Naive B cell (primary cell): ENCODE measurements around the gene MYBPHL. TPM values are rescaled to one million over a fixed set of nuclear protein-coding genes. Genes with fewer than 3 reads are reported as not detected.
"Not testable (repeated sequence)": the region's sequence is repeated elsewhere in the genome, so short reads cannot be mapped to it uniquely, and the experiment has no call there.

ENCODE experiments used
- ATAC-seq, 2 donors: fragments of 150-1000 bp; cut with Tn5 transposase; 2 replicates each; pipeline ENCODE4 v1.10.0; 2021; ENCODE audit warnings: low read depth in 2 of 2, mild to moderate bottlenecking in 2 of 2, moderate library complexity in 2 of 2
- DNase-seq: peaks from one replicate; pipeline ENCODE4 v3.0.0; 2022
- H3K27ac Mint-ChIP-seq, 6 donors: one replicate each; pipeline ENCODE4 v1.8.0; 2020 to 2022; ENCODE audit warnings: mild to moderate bottlenecking in 6 of 6, mixed read lengths in 6 of 6, moderate library complexity in 5 of 6, inconsistent platforms in 2 of 6
- H3K27me3 Mint-ChIP-seq, 3 donors: one replicate each; pipeline ENCODE4 v1.8.0; 2021 to 2022; ENCODE audit warnings: mixed read lengths in 3 of 3, mild to moderate bottlenecking in 1 of 3
- H3K36me3 Mint-ChIP-seq, 2 donors: one replicate each; pipeline ENCODE4 v1.8.0; 2020 to 2022; ENCODE audit warnings: mixed read lengths in 2 of 2, inconsistent platforms in 1 of 2, mild to moderate bottlenecking in 1 of 2
- H3K4me1 Mint-ChIP-seq, 3 donors: one replicate each; pipeline ENCODE4 v1.8.0; 2020 to 2022; ENCODE audit warnings: mixed read lengths in 3 of 3, inconsistent platforms in 1 of 3, mild to moderate bottlenecking in 1 of 3, moderate library complexity in 1 of 3
- H3K4me3 Mint-ChIP-seq, 8 donors: one replicate each; pipeline ENCODE4 v1.8.0; 2020 to 2022; ENCODE audit warnings: mild to moderate bottlenecking in 8 of 8, mixed read lengths in 8 of 8, moderate library complexity in 8 of 8, inconsistent platforms in 2 of 8
- H3K9me3 Mint-ChIP-seq, 7 donors: one replicate each; pipeline ENCODE4 v1.8.0; 2020 to 2022; ENCODE audit warnings: mixed read lengths in 7 of 7, mild to moderate bottlenecking in 5 of 7, inconsistent platforms in 2 of 7, moderate library complexity in 1 of 7
- polyA plus RNA-seq, 6 donors: library from polyadenylated mRNA; unstranded; fragments of 300-500 nt; fragmentation: Illumina TruSeq; gene quantifications; one replicate each; pipeline ENCODE4 v1.2.3, GENCODE V29; 2021; ENCODE audit warnings: low read depth in 6 of 6

Gene MYBPHL
- polyA plus RNA-seq, 6 donors from 2014 or later, result not detected

GRCh38 chr1:109322974-109323373 lies 16.2 kb upstream of the MYBPHL start:
- DNase-seq (no peak), ATAC-seq (no peak)
- H3K27ac Mint-ChIP-seq, result no peak overlapping the region
- no peaks in the 10 kb centered on the region for H3K9me3 Mint-ChIP-seq
- no peaks in the 10 kb centered on the region for H3K4me1 Mint-ChIP-seq
- peaks cover 0 to 8% (median 7%) of the 10 kb centered on the region in 3 donors for H3K27me3 Mint-ChIP-seq
- no peak overlapping the region for H3K4me3 Mint-ChIP-seq
- H3K36me3 Mint-ChIP-seq, result no peaks in the 10 kb centered on the region

GRCh38 chr1:109319114-109319513 lies 12.3 kb upstream of the MYBPHL start:
- ATAC-seq, result no peak
- H3K9me3 Mint-ChIP-seq, result no peaks in the 10 kb centered on the region
- H3K36me3 Mint-ChIP-seq, result no peaks in the 10 kb centered on the region

GRCh38 chr1:109316506-109316905 lies 9.7 kb upstream of the MYBPHL start:
- H3K36me3 Mint-ChIP-seq, result no peaks in the 10 kb centered on the region
- peaks cover 0 to 6% (median 0%) of the 10 kb centered on the region in 3 donors for H3K27me3 Mint-ChIP-seq
- H3K9me3 Mint-ChIP-seq, result no peaks in the 10 kb centered on the region
- H3K4me3 Mint-ChIP-seq, result no peak overlapping the region
- ATAC-seq, result no peak
- no peak for DNase-seq
- H3K4me1 Mint-ChIP-seq, result no peaks in the 10 kb centered on the region
- H3K27ac Mint-ChIP-seq, result no peak overlapping the region

More at GRCh38 chr1:109319114-109319513, 12.3 kb upstream of the MYBPHL start:
- Mint-ChIP-seq H3K27me3 (peaks cover 0 to 8% (median 7%) of the 10 kb centered on the region in 3 donors), H3K27ac (peak overlapping the region in 2 of 6 donors; percentile 13 to 35), H3K4me1 (no peaks in the 10 kb centered on the region), H3K4me3 (no peak overlapping the region)
- DNase-seq, result no peak

GRCh38 chr1:109315288-109315687 lies 8.5 kb upstream of the MYBPHL start:
- H3K9me3 Mint-ChIP-seq, result no peaks in the 10 kb centered on the region
- peak overlapping the region in 1 of 6 donors; percentile 66 for H3K27ac Mint-ChIP-seq
- H3K36me3 Mint-ChIP-seq, result no peaks in the 10 kb centered on the region
- no peaks in the 10 kb centered on the region for H3K4me1 Mint-ChIP-seq
- H3K4me3 Mint-ChIP-seq, result no peak overlapping the region
- no peak for ATAC-seq
- H3K27me3 Mint-ChIP-seq, result no peaks in the 10 kb centered on the region
- DNase-seq, result no peak

- peaks cover 0 to 4% (median 0%) of the 10 kb centered on the region in 3 donors for H3K27me3 Mint-ChIP-seq
- H3K9me3 Mint-ChIP-seq, result no peaks in the 10 kb centered on the region
- no peaks in the 10 kb centered on the region for H3K4me1 Mint-ChIP-seq
- H3K4me3 Mint-ChIP-seq, result no peak overlapping the region
- DNase-seq, result no peak
- no peak for ATAC-seq
- no peak overlapping the region for H3K27ac Mint-ChIP-seq
- no peaks in the 10 kb centered on the region for H3K36me3 Mint-ChIP-seq
Observed at GRCh38 chr1:109314795-109315194, 8.0 kb upstream of the MYBPHL start.

- Mint-ChIP-seq H3K27me3 (peaks cover 0 to 15% (median 0%) of the 10 kb centered on the region in 3 donors), H3K27ac (no peak overlapping the region), H3K36me3 (no peaks in the 10 kb centered on the region), H3K9me3 (no peaks in the 10 kb centered on the region), H3K4me1 (peaks cover 0 to 7% (median 5%) of the 10 kb centered on the region in 3 donors), H3K4me3 (no peak overlapping the region)
- no peak for ATAC-seq
- no peak for DNase-seq
Observed at GRCh38 chr1:109312978-109313775, 6.4 kb upstream of the MYBPHL start.

GRCh38 chr1:109312246-109312645 lies 5.4 kb upstream of the MYBPHL start:
- no peak overlapping the region for H3K27ac Mint-ChIP-seq
- peaks cover 0 to 15% (median 3%) of the 10 kb centered on the region in 3 donors for H3K27me3 Mint-ChIP-seq
- no peaks in the 10 kb centered on the region for H3K36me3 Mint-ChIP-seq
- ATAC-seq (no peak), DNase-seq (no peak)
- H3K9me3 Mint-ChIP-seq, result no peaks in the 10 kb centered on the region
- peaks cover 7 to 16% (median 11%) of the 10 kb centered on the region in 3 donors for H3K4me1 Mint-ChIP-seq
- H3K4me3 Mint-ChIP-seq, result no peak overlapping the region

GRCh38 chr1:109309347-109309746 lies 2.5 kb upstream of the MYBPHL start:
- DNase-seq, result no peak
- Mint-ChIP-seq H3K4me3 (no peak overlapping the region), H3K27me3 (peaks cover 0 to 15% (median 4%) of the 10 kb centered on the region in 3 donors)

GRCh38 chr1:109307274-109308021 lies 637 bp upstream of the MYBPHL start:
- H3K4me3 Mint-ChIP-seq, result peak overlapping the region in 7 of 8 donors; percentile 60 to 90 (median 85)

More at GRCh38 chr1:109309347-109309746, 2.5 kb upstream of the MYBPHL start:
- Mint-ChIP-seq H3K36me3 (no peaks in the 10 kb centered on the region), H3K4me1 (peaks cover 15 to 29% (median 18%) of the 10 kb centered on the region in 3 donors), H3K9me3 (no peaks in the 10 kb centered on the region), H3K27ac (peak overlapping the region in 1 of 6 donors; percentile 63)
- no peak for ATAC-seq

GRCh38 chr1:109305991-109306390 lies 820 bp downstream of the MYBPHL start:
- ATAC-seq, H3K9me3 Mint-ChIP-seq, H3K27ac Mint-ChIP-seq, DNase-seq, H3K36me3 Mint-ChIP-seq: not testable (repeated sequence)
- peaks cover 15 to 29% (median 18%) of the 10 kb centered on the region in 3 donors for H3K4me1 Mint-ChIP-seq
- H3K27me3 Mint-ChIP-seq, result peaks cover 0 to 15% (median 4%) of the 10 kb centered on the region in 3 donors
- peak overlapping the region in 1 of 8 donors; percentile 39 for H3K4me3 Mint-ChIP-seq

More at GRCh38 chr1:109307274-109308021, 637 bp upstream of the MYBPHL start:
- peaks cover 15 to 29% (median 18%) of the 10 kb centered on the region in 3 donors for H3K4me1 Mint-ChIP-seq
- H3K9me3 Mint-ChIP-seq, result no peaks in the 10 kb centered on the region
- peak; percentile 86 to 91 for ATAC-seq
- H3K27ac Mint-ChIP-seq, result peak overlapping the region in 4 of 6 donors; percentile 73 to 98 (median 84)
- H3K36me3 Mint-ChIP-seq, result no peaks in the 10 kb centered on the region
- peak; percentile 51 for DNase-seq
- H3K27me3 Mint-ChIP-seq, result peaks cover 0 to 15% (median 4%) of the 10 kb centered on the region in 3 donors

- Mint-ChIP-seq H3K36me3 (no peaks in the 10 kb centered on the region), H3K9me3 (no peaks in the 10 kb centered on the region), H3K27me3 (peaks cover 4 to 21% (median 14%) of the 10 kb centered on the region in 3 donors), H3K27ac (no peak overlapping the region), H3K4me1 (peaks cover 19 to 32% (median 30%) of the 10 kb centered on the region in 3 donors), H3K4me3 (no peak overlapping the region)
- DNase-seq (no peak), ATAC-seq (no peak)
Observed at GRCh38 chr1:109304226-109304920, 2.4 kb downstream of the MYBPHL start.

GRCh38 chr1:109301874-109302273 lies 4.9 kb downstream of the MYBPHL start:
- Mint-ChIP-seq H3K4me1 (peaks cover 5 to 19% (median 17%) of the 10 kb centered on the region in 3 donors), H3K27me3 (peaks cover 8 to 31% (median 24%) of the 10 kb centered on the region in 3 donors), H3K27ac (no peak overlapping the region), H3K36me3 (no peaks in the 10 kb centered on the region), H3K4me3 (no peak overlapping the region), H3K9me3 (no peaks in the 10 kb centered on the region)
- DNase-seq, result no peak
- no peak for ATAC-seq

- Mint-ChIP-seq H3K27me3 (peaks cover 8 to 31% (median 24%) of the 10 kb centered on the region in 3 donors), H3K4me1 (peaks cover 6 to 15% (median 14%) of the 10 kb centered on the region in 3 donors), H3K4me3 (no peak overlapping the region), H3K9me3 (no peaks in the 10 kb centered on the region), H3K36me3 (no peaks in the 10 kb centered on the region), H3K27ac (no peak overlapping the region)
- ATAC-seq (no peak), DNase-seq (no peak)
Observed at GRCh38 chr1:109300650-109301151, 6.1 kb downstream of the MYBPHL start.
